ENCODE data around the gene HMCN1.

DNA sequence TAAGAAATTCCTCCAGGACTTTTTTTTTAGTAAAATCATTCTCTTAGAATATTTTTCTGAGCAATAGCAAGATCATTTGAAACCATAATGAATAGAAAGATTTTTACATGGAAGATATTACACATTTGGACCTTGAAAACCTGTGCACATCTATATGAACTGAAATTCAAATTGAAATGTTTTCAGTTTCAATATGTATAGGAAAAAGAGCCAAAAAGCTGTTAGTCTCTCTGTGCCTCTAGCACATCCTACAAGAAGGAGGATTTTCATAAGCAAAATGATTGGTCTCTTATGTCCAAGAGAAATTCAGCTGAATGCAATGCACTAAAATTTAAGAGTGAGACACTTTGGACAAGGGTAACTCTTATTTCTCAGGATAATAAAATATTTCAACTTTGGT is 8.2 kb downstream of the HMCN1 start:
- TF ChIP-seq, protein P1, sequence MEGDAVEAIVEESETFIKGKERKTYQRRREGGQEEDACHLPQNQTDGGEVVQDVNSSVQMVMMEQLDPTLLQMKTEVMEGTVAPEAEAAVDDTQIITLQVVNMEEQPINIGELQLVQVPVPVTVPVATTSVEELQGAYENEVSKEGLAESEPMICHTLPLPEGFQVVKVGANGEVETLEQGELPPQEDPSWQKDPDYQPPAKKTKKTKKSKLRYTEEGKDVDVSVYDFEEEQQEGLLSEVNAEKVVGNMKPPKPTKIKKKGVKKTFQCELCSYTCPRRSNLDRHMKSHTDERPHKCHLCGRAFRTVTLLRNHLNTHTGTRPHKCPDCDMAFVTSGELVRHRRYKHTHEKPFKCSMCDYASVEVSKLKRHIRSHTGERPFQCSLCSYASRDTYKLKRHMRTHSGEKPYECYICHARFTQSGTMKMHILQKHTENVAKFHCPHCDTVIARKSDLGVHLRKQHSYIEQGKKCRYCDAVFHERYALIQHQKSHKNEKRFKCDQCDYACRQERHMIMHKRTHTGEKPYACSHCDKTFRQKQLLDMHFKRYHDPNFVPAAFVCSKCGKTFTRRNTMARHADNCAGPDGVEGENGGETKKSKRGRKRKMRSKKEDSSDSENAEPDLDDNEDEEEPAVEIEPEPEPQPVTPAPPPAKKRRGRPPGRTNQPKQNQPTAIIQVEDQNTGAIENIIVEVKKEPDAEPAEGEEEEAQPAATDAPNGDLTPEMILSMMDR (IDR thresholded peaks at IDR 0.05), result no peak
- no peak for TF ChIP-seq SIN3A (IDR thresholded peaks at IDR 0.05; ENCODE audit: borderline replicate concordance, insufficient read depth, low read depth, low read length)
- TF ChIP-seq, protein P2, sequence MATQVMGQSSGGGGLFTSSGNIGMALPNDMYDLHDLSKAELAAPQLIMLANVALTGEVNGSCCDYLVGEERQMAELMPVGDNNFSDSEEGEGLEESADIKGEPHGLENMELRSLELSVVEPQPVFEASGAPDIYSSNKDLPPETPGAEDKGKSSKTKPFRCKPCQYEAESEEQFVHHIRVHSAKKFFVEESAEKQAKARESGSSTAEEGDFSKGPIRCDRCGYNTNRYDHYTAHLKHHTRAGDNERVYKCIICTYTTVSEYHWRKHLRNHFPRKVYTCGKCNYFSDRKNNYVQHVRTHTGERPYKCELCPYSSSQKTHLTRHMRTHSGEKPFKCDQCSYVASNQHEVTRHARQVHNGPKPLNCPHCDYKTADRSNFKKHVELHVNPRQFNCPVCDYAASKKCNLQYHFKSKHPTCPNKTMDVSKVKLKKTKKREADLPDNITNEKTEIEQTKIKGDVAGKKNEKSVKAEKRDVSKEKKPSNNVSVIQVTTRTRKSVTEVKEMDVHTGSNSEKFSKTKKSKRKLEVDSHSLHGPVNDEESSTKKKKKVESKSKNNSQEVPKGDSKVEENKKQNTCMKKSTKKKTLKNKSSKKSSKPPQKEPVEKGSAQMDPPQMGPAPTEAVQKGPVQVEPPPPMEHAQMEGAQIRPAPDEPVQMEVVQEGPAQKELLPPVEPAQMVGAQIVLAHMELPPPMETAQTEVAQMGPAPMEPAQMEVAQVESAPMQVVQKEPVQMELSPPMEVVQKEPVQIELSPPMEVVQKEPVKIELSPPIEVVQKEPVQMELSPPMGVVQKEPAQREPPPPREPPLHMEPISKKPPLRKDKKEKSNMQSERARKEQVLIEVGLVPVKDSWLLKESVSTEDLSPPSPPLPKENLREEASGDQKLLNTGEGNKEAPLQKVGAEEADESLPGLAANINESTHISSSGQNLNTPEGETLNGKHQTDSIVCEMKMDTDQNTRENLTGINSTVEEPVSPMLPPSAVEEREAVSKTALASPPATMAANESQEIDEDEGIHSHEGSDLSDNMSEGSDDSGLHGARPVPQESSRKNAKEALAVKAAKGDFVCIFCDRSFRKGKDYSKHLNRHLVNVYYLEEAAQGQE (IDR thresholded peaks at IDR 0.05; ENCODE audit: insufficient read depth in 1 of 2, low read depth in 2 of 2, low read length in 1 of 2), result no peak
- TF ChIP-seq POLR2AphosphoS5 (IDR thresholded peaks at IDR 0.05; ENCODE audit: low read depth, low read length), result no peak

Data from Panc1 (cell line).